Medulla oblongata (tissue), 1 donor: ENCODE results near the gene STIP1.

Source experiments
- DNase-seq: peaks from one replicate; pipeline ENCODE4 v3.0.0-alpha.2; 2015; ENCODE audit errors: extremely low spot score

STIP1 gene

GRCh38 chr11:64185693-64186491 lies at the start of gene STIP1:
Gene STIP1, plus strand, starts transcription at chr11:64186171. Its CDS starts 91 bp downstream, at chr11:64186262.
- peak; percentile 100 for DNase-seq

DNA sequence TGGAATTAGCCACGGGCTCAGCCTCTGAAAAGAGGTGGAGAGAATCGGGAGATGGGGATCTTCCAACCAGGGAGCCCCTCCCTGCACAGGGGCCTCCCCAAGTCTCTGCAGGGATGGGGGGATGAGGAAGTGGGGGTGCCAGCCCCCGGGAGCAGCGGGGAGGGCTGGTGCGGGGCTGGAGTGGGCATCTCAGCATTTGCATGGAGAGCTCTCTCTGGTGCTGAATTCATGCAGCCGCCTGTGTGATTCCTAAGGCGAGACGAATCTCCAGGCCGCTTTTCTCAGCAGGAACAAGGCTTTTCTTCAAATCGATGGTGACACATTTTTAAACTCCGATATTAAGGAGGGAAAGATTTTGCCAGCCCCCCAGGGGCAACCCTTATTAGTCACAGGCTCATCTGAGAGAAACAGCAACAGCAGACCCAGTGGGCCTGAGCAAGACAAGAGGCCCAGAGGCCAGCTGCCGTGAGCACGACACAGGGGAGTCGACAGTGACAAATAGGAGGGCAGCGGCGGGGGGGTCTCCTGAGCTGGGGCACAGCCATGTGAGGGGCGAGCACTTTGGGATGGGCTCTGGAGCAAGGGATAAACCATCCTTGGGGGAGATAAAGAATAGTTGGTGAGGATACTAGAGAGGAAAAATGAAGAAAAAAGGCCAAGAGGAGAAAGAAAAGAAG lies 49.1 kb upstream of the STIP1 start:
- DNase-seq = no peak

DNA sequence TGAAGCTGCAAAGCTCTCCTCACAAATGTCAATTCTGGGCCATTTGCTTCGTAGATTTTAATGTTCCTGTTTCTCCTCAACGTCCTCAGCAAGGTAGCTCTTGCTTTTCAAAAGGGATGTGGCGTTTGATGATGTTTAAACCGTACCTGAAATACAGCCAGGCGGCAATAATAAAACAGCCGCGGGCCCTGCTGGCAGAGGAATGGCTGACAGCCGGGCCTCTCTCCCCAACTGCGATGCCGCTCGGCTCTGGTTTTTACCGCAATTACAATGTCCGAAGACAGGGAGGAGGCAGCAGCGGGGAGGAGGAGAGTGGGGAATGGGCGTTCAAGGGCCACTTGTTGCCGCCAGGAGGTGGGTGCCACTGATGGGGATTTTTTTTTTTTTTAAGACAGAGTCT lies 47.6 kb upstream of the STIP1 start:
- DNase-seq = no peak

DNA sequence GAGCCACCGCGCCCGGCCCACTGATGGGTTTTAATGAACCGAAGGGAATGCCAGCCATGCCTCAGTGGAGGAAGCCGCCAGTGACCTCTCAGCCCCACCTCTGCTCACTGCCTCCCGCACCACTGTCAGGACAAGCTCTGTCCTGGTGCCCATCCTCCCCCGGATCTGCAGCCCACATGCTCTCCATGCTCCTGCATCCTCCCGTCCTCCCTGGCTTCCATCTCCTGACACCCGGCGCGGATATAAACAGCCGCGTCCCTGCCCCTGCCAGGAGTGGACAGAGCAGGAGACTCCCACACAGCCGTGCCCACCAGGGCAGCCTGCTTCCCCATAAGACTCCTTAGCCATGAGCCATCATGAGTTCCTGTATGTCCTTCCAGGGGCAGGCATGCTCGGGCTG lies 46.9 kb upstream of the STIP1 start:
- DNase-seq = no peak

DNA sequence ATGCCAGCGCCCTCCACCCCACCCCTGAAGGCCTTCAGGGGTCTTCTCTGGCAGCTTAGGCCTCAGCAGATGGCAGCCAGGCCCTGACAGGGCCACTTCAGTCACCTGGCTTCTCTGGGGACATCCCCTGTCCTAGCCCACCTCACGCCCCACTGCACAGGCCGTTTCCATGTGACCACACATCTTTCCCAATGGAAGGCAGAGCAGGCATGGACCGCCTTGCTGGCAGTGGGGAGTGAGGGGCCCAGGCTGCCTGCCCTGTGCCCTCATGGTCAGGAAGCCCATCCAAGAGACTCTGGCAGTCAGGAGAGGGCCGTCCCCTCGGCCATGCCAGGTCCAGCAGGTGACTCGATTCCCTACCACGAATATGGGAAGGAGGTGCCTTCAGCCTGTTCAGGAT lies 45.9 kb upstream of the STIP1 start:
- DNase-seq = peak; percentile 18

DNA sequence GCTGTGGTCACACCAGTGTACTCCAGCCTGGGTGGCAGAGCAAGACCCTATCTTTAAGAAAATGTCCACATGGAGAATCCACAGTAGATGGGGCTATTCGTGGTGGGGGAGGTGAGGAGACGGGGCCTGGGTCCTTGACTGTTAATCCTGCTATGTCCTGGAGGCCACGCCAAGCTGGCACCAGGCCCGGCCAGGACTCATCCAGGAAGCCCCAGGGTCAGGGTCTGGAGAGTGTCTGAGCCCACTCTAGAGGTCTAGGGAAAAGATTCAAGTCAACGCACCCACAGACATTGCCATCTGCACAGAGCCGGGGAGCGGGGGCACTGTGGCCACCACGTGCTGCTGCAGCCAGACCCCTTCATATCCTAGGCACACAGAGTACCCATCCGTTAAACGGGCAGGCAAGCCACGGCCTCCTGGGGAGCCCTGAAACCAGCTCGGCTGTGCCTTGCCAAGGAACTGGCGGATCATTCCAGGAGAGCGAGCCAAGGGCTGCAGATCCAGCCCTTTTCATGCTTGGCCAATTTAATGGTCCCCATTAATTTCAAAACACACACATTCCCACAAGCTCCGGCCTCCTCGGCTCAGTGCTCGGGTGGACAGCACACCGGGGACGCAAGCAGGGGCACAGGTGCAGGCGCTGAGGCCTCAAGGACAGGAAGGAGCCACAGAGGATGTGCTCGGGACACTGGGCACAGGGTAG lies 44.7 kb upstream of the STIP1 start:
- DNase-seq = peak; percentile 53

DNA sequence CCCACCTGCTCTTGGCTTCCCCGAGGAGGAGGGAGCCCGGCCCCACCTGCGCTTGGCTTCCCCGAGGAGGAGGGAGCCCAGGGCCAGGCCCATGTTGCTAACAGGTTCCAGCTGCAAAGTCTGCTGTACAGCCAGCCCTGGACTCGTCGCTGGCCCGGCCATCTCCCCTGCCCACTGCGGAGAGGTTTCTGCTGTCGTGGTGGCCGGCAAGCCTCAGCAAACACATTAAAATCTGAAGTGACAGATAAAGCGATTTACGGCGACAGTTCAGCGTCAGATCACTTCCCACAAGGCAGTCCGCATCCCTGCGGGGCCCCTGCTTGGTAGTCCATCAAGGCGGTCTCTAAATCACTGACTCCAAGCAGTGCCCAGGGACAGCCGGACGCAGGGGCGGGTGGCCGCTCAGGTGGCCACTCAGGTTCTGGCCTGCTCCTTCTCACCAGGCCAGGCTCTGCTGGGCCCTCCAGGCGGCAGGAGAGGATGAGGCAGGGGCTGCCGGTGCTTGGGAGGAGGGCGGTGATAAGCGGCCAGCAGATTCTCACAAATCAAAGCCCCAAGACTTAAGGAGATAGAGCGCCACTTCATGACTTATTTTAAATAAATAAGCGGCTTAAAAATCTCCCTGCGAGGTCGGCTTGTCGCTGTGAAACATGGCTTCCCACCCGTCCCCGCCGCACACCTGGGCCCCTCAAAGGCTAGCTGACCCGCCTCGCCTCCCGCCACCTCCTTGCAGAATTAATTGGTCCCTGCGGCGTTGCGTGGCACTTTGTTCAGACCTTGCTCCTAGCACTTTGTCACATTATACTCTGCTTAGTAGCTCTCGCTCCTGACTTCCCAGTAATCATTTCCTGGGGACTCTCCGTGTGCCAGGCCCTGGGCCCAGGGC lies 41.1 kb upstream of the STIP1 start:
- DNase-seq = no peak

DNA sequence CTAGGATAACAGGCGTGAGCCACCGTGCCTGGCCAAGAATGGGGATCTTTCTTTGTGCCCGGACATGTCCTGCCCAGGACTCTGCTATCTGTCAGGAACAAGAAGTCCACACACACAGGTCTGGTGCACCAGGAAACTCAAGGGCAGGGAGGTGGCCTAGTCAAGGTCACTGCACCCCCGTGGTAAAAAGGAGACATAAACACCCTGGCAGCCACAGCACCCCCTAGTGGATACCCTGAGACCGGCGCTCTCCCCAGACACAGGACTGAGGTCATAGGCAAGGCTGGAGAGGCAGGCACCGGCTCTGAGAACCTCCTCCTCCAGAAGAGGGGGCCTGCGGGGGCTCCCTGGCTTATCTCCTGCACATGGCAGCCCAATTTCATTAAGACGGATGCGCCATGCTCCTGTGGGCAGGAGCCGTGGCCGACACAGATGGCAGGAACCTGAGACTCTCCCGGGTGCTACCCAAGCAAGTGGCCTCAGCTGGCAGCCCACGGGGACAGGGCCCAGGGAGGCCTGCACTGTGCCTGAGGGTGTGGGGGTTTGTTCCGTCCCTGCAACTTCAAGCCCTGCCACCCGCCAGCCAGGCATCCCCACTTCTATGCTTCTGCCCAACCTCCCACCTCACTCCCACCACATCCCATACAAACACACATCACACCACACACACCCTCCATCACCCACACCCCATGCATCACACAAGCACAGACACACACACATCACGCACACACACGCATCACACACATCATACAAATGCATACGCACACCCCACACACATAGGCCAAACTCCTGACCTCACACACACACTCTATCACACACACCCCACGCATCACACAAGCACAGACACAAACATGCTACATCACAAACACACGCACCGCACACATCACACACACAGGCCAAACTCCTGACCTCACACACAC lies 39.7 kb upstream of the STIP1 start:
- peak; percentile 53 for DNase-seq

DNA sequence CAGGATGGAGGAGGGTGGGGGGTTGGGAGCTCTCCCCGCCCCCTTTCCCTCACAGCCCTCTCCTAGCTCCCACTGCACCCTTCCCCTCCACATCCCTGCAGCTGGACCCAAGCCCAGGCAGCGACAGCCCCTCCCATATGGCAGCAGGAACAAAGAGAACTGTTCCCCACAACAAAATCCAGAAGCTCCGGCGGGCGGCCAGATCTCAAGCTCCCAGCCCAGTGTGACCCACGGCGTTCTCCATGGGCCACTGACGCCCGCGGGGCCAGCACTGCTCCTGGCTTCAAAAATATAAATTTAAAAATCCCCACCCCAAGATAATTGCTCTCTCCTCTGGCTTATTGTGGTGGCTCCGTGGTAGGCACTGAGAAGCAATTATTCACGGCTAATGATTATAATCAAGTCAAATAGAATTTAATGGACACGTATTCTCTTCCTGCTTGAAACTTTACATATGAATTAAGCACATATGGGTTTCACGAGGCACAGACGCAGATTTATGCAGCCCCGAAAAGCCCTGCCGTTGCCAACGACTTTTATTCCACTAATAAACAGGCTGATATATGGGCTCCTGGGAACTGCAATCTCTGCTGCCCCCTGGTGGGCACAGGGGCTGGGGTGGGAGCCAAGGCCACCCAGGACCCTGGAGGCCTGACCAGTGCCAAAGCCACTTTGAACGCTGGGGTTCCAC lies 37.6 kb upstream of the STIP1 start:
- peak; percentile 95 for DNase-seq

GRCh38 chr11:64148917-64149617 lies 36.9 kb upstream of the STIP1 start:
- DNase-seq = no peak

GRCh38 chr11:64150051-64150450 lies 35.9 kb upstream of the STIP1 start:
- DNase-seq = no peak

DNA sequence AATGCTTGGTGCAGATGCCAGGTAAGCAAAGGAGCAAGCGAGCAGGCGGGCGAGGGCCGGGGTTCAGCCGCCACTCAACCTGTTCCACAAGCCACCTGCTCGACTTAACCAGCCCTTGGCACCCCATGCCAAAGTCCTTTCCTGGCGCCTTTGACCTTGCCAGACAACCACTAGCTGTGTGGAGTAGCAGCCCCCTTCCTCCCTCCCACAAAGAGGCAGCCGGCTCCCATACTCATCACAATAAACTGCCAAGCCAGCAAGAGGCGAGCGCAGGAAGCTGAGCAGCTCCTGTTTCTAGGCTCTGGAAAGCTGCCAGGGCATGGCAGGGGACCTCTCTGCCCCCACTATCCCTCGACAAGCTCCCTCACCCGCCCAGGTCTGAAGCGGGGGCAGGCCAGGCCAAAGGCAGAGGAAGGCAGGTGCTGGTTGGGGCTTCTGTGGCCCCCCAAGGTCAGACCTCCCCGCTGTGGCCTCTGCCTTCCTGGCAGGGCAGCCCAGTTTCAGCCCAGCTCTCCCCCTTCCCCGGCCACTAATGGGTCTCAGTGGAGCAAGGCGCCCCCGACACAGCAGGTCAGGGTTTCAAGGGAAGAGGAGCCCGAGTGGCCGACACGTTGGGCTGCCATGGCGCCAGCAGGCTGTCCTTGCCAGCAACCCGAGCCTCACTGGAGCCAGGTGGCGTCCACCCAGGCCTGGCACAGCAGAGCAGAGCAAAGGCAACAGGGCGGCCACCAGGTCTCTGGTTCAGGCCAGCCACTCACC lies 35.3 kb upstream of the STIP1 start:
- peak; percentile 39 for DNase-seq

DNA sequence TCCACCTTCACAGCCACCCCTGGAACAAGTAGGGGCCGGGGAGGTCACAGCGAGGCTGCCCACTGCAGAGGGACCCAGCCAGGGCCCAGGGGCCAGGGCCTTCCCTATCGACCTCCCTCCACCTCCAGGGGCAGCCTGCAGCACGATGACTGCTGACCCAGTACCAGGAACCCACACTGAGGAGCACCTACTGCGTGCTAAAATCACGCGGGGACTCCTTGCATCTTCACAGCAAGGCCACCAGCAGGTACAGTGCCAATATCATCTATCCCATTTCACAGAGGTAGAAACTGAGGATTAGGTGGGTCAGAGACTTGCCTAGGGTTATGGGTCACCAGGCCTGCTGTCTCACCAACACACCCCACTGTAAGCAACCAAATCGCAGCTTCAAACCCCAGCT lies 34.6 kb upstream of the STIP1 start:
- no peak for DNase-seq

DNA sequence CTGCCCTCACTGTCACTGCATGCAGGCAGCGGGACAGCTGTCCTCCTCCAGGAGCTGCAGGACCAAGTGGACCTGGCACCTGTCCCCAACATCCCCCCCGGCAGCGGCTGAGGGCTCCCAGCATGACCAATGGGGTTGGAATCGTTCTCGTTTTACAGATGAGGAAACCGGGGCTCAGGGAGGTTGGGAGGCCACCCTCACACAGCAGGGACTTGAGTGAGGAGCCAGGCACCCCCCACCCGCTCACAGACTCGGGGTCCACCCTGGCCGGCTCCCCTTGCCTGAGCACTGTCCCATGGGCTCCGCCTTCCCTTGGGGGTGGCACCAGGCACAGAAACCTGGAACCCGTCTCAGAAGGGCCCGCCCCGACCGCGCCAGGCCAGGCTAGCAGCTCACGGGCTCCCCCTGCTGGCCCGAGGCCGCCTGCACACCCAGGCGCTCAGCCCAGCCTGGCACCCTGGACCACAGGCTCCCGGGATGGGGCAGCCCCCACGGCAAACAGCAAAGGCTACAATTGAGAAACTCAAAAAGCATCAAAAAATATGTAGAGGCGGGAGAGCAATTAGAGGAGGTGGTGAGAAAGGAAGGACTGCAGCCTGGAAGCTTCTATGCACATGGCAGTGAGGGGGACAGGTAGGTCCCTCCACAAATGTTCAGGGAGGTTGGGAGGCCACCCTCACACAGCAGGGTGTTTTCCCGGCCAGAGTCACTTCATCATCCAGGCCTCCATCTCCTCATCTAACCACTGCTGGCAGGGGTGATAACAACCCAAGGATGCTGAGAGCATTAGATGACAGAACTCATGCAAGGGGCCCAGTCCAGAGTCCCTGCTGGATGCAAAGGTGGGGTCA lies 32.9 kb upstream of the STIP1 start:
- DNase-seq = peak; percentile 65

- DNase-seq = no peak
Observed at GRCh38 chr11:64153812-64154211, 32.2 kb upstream of the STIP1 start.

GRCh38 chr11:64156235-64157011 lies 29.5 kb upstream of the STIP1 start:
- peak; percentile 37 for DNase-seq
